Fibroblast of peridontal ligament (primary cell): ENCODE data around the gene TNFRSF19.

ENCODE experiments used
- DNase-seq: peaks from one replicate; pipeline ENCODE4 v3.0.0-alpha.2; 2010; ENCODE audit errors: extremely low read depth

The TNFRSF19 gene

DNA sequence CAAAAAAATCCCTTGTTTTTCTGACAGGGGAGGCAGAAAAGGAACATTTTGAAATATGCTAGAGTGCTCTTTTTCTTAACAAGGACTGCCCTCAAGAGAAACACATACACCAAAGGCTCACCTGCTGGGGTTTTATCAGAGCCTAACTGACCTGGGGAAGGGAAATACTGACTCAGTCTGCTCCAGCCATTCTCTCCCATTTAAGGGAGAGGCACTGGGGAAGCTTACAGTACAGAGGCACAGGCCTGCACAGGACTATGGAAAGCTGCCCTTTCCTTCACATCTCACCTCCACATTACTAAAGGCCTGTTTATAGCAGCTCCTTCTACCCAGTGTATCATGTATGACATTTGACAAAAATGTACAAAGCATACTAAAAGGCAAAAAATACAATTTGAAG lies 30.3 kb downstream of the TNFRSF19 start:
- no peak for DNase-seq

DNA sequence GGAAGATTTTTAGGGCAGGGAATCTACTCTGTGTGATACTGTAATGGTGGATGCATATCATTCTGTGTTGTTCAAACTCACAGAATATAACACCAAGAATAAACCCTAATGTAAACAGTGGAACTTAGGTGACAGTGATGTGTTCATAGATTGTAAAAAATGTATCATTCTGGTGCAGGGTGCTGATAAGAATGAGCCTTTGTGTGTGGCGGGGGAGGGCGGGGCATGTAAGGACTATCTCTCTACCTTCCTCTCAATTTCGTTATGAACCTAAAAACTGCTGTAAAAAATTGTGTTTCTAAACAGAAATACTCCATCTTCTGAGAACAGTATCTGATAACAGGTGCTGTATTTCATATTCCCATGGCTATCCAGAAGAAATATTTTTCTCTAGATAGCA lies 35.6 kb downstream of the TNFRSF19 start:
- DNase-seq: no peak

DNA sequence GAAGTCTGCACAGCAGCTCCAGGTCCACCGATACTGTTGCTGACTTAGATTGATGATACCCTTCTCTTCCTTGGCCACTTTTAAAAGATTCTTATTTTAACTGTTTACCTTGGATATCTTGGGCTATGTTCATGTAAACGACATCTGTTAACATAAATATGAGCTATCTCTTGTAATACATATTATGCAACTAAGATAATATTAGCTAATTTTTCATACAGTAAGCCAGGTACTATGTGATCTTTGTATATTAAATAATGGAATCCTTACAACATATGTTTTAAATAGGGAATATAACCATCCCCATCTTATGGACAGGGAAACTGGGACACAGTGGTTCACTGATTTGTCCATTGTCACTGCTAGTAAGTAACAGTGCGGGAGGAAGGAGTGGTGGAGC lies 37.9 kb downstream of the TNFRSF19 start:
- DNase-seq: no peak

DNA sequence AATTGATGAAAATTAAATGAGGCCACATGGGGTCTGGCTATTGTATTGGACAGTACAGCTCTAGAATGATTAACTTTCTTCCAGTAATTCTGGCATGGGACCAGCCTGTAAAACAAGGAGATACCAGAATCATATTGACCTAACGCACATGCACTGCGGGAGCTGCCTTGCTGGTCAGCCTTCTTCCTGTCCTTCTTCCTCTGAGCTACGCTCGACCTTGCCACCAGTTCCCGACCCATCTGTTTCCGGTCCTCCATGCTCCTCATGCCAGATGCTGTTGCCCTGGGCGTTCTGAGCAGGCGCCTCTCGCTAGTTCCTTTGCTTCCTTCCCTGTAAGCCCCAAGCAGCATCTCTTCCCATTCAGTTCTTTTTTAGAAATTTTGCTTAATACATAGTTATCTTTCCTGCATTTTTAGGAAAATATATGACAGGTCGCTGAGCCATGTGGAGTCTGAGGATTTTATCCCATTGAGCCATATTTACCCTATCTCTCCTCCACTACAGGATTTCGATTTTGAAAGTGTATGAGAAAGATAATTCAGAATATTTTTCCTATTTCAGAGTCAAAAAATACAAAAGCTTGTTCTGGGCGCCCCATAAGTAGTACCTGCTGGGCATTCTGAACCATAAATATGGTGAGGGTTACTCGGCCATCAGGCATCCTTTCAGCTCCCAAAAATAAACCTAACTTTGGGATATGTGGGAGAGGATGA lies 38.6 kb downstream of the TNFRSF19 start:
- no peak for DNase-seq

DNA sequence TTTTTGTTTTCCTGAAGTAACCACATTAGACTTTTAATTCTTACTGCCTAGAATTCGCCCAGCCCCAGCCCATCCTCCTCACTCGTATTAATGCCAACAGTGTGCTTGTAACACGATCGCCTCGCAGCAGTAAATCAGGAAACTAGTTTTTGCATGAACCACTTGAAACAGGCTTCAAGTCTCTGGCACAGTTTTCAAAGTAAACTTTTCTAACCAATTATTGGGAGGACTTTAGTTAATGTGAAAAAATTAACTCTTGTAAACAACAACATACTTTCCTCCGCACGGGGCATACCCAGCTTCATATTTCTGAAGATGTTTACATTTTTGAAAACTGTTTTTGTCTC lies 39.2 kb downstream of the TNFRSF19 start:
- DNase-seq: peak; percentile 83

DNA sequence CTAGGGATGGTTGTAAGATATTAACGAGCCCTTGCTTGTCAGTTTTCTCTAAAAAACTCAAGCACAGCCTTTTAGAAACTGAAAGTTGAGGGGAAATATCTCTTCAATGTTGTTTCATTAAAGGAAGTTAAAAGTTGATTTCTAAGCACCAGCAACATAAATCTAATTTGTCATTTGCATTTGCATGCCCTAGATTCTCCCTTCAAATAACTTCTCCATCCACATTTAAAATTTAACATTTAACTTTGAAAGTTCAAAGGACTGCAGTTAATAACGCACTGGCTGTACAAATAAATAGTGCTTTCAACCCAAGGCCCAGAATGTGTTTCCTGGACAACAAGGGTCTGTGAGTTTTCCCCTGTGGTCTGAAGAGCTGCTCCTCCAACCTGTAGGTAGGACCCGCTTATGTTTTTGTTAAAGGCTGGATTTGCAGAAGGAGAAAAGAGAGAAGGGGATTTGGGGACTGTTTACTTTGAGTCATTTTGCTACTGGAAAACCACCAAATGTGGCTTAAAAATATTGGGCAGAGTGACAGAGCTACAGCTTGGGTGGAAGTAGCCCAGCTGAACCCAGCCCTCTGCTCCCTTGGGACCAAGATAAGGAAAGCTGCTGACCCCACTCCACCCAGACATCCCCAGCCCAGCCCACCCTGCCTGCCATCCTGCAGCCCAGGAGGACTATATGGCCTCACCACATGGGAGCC lies 39.8 kb downstream of the TNFRSF19 start:
- peak; percentile 35 for DNase-seq

DNA sequence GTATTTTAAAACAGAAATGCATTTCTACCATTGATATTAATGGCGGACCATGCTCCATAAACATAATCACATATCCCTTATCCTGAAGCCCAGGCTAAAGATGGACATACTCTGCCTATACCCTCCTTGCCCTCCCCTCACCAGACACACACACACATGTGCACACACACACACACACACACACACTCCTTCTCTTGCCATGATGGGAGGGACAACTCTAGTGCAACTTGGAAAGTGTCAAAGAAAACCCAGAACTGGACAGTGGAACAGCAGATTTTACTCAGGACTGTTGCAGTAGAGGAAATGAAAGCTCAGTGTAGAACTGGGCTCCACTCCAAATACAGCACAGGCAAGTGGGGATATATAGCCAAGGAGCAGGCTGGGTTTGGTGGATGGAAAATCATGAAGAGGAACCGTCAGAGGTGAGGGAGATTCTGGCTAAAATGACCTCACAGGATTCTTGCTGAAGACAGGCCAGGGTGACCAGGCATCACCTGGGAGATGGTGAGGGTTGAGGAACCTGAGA lies 40.8 kb downstream of the TNFRSF19 start:
- peak; percentile 56 for DNase-seq

DNA sequence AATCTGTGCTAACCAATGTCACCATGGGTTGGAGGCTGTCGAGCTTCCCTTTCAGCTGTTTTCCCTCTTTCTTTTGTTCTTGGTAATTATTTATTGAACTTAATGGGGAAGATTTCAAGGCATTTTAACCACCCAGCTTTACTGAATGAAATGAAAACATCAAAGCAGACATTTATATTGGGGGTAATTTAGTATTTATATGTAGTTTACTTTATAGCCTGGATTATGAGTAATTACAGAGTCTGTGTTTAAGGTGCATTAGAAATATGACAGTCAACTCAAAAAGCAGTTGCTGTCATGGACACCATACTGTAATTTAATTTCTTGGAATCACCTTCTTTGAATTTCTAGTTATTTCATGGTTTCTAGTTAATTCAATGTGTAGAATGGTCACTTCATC lies 42.0 kb downstream of the TNFRSF19 start:
- no peak for DNase-seq

DNA sequence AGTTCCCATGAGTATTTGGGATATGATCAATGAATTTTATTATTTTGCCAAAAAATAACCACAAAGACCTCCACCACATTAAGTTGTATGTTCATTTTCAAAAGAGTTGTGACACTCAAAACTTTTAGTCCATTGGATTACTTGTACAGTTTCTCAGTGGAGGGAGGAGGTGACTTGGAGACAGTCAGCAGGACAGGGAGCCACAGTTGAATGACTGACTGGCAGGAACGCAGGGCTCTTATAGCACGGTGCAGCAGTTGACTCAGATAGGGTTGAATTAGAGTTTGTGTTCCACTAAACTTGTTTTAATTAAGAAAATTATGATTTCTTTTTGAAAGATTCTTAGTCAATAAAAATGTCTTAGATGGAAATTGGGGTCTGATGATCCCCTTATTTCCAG lies 42.5 kb downstream of the TNFRSF19 start:
- no peak for DNase-seq

DNA sequence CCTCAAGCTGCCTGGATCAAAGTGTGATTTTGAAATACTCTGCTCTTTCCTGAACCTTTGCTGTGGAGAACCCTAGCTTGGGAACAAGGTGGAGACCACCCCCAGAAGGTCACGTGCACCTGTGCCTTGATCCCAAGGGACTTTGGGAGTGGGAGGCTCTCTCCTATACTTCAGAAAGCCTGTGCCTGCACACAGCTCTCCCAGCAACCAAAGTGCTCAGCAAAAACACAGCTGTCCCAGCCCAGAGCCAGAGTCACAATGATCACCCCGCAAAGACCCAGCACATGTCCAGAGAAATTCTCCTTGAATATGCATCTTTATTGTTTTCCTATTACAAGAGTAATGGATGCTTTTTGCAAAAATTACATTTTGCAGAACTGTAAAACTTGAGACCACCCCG lies 43.4 kb downstream of the TNFRSF19 start:
- no peak for DNase-seq

DNA sequence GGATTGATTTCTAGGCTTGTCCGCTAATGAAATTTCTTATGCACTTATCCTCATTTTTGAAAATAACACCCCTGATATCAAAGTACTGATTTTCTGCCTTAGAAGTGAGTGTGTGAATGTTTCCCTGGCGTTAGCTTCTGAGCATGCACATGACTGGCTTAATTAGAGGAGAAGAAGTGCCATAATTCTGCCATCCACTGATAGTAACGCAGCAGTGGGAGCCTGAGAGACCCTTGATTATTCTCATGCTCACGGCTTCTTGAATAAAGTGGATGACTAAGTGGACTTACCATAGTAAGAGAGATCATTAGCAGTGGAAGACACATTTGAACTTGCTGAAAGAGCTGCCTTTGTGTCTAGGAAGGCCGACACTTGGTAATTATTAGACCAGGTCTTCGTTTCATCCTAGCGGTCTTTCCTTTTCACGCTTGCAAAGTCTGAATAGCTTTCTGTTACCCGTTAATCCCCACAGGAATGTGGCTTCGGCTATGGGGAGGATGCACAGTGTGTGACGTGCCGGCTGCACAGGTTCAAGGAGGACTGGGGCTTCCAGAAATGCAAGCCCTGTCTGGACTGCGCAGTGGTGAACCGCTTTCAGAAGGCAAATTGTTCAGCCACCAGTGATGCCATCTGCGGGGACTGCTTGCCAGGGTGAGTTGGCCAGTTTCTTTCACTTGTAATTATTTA lies 45.3 kb downstream of the TNFRSF19 start:
- DNase-seq: no peak

DNA sequence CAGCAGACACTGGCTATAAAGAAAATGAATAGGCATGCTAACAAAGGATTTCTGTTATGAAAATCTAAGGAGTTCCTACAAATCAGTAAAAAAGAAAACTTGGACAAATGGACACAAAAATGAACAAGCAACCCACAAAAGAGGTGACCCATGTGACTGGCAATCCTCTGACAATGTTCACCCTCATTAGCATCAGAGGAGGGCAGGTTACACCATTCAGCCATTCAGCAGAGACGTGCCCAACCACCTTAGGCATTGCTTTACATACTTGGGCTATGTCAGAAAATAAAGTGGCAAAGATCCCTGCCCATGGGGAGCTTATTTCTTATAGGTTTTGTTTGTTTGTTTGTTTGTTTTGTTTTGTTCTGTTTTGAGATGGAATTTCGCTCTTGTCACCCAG lies 46.0 kb downstream of the TNFRSF19 start:
- DNase-seq: no peak

DNA sequence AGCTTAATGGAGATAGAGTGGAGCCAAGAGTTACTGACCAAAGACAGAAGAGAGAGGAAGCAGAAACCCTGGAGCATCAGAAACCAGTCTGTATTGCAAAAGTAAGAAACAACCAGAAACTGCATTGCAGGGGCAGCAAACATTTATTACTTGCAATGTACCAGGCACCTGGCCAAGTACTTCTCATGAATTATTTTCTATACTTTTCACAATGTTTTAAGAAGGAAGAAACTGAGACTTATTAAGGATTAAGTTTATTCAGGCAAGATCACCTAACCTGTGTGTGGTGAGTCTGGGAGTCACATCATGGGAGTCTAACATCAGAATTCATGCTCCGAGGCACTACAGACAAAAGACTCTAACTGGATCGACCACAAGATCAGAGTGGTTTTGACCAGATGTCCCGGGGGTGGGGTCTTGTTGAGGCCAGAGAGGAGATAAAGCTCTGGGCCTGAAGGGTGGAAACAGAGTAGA lies 47.4 kb downstream of the TNFRSF19 start:
- DNase-seq: peak; percentile 70

DNA sequence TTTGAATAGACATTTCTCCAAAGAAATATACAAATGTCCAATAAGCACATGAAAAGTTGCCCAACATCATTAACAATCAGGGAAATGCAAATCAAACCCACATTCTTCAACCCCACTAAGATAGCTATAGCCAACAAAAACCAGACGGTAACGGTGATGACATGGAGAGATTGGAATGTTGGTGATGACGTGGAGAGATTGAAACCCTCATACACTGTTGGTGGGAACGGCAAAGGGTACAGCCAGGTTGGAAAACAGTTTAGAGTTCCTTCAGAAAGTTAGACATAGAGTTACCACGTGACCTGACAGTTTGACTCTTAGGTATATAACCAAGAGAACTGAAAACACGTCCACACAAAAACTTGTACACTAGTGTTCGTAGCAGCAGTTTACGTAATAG lies 48.1 kb downstream of the TNFRSF19 start:
- DNase-seq: peak; percentile 98

DNA sequence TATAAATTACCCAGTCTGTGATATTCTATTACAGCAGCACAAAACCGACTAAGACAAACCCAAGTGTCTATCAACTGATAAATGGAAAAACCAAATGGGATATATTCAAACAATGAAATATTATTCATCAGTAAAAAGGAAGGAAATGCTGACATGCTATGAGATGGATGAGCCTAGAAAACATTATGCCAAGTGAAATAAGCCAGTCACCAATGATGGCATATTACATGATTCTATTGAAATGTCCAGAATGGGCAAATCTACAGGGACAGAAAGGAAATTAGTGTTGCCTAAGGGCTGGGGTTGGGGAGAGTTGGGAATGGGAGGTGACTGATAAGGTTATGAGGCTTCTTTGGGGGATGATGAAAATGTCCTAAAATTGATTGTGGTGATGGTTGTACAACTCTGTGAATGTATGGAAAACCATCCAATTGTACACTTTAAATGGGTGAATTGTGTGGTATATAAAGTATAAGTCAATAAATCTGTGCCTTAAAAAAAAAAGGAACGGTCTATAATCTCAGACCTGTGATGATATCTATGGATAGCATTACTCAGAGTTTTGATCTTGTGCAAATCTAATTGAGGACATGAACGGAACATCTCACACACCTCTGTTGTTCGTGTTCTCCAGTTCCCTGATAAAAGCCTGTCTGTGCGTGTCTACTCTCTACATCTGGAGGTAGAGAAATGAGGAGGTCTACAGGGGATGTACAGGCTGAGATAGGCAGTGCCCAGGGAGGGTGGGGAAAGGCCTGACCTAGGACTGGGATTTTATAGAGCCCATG lies 49.0 kb downstream of the TNFRSF19 start:
- DNase-seq: no peak

DNA sequence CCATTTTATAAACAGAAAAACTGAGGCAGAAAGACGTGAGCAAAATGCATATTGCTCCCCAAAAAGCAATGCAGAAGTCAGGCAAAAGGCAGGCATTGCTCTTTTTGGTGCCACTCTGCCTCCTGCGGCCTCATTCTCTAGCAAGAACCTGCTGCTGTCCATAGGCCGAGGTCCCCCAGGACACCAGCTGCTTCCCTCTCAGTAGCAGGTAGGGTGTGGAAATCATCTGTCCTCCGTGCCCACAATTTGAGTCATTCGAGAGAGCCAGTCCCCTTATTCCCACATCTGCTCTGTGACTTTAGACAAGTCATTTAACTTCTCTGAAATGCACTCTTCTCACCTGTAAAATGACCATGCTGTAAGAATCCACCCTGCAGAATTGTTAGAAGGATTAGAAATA lies 50.0 kb downstream of the TNFRSF19 start:
- no peak for DNase-seq

DNA sequence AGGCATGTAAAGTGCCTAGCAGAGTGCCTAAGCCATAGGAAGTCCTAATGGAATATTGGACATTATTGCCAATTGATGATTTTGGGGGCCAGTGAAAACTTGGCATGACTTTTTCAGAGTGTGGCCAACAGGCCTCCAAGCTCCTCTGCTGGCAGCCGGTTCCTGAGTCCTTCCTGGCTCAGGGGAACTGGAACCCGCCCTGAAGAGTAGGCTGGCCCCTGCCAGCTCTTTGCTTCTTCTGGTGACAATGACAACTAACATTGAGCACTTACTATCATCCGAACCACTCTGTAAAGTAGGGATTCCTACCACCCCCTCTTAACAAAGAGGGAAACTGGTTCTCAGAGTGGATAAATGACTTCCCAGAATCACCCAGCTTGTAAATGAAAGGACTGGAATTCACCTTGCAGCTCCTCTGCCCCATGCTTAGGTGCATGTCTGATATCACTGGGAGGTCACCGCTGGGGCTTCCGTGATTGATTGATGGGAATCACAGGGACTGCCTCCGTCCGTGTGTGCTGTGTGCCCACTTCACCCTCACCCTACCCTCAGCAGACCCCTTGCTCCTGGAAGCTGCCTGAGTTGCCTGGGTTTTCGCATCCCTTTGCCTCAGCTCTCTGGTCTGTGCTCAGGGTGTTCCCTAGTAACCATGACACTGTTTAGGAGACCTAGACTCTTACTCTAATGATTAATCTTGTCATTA lies 50.6 kb downstream of the TNFRSF19 start:
- DNase-seq: no peak

DNA sequence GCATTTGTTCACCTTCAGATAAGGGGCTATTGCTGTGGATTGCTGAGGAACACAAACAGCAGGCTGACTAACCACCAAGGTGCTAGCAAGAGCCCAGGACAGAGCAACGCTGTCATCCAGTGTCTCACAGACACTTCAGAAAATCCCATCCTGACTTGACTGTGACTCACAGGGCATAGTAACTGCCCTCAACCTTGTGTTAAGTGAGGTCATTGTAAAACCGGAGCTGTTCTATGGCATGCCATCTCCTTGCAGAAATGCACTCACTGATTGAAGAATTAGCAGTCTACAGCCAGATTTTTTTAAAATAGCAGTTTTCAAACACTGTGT lies 51.1 kb downstream of the TNFRSF19 start:
- DNase-seq: peak; percentile 71

DNA sequence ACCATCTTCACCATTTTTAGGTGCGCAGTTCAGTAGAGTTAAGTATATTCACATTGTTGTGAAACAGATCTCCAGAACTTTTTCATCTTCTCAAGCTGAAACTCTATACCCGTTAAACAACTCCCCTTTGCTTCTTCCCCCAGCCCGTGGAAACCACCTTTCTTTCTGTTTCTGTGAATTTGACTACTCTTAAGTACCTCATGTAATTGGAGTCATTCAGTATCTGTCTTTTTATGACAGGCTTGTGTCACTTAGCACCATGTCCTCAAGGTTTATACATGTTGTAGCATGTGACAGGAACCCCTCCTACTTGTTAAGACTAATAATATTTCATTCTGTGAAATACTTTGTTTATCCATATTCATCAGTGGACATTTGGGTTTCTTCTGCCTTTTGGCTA lies 52.8 kb downstream of the TNFRSF19 start:
- DNase-seq: no peak

DNA sequence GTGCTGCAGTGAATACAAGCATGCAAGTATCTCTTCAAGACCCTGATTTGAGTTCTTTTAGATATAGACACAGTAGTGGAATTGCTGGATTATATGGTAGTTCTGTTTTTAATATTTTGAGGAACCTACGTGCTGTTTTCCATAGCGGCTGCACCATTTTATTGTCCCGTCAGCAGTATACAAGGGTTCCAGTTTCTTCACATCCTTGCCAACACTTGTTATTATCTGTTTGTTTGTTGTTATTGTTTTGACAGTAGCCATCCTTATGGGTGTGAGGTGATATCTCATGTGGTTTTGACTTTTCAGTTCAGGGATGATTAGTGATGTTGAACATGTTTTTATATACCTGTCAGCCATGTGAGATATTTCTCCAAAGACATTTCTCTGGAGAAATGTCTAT lies 53.2 kb downstream of the TNFRSF19 start:
- DNase-seq: no peak

DNA sequence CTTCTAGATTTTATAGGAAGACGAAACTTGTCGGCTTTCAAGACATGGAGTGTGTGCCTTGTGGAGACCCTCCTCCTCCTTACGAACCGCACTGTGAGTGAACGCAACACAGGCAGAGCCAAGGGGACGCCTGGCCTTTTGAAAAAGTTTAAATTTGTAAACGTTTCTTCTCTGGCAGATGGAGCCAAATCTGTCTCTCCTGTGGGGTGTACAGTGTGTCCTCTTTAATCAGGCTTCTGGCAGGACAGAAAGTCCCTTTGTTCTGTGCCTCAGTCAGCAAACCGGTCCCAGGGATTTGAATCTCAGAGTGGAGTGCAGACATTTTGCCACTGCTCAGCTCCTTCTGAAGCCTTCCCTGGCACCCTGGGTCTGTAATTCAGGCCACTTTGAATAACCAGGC lies 56.5 kb downstream of the TNFRSF19 start:
- no peak for DNase-seq

DNA sequence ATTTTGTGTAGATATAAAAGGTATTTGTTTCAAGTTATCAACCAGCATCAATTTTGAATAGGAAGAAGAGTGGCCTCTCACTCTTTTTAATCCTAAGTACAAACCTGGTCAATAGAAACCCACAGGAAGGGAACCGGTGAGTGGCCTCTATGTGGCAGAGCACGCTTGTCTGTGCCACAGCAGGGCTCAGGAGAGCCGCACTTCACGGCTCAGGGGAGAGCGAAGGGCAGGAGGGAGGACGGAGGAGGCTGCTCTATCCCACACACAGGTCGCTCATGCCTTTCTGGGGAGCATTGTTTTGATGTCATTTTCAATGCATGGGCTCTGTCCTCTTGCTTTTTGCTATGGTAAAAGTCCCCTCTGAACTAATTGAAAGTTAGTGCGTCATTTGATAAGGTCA lies 57.2 kb downstream of the TNFRSF19 start:
- no peak for DNase-seq
